Neural progenitor cell (in vitro differentiated cells): ENCODE data around the gene MORN1.

Source experiments
- CTCF ChIP-seq: fragments of 200-600 bp; sonication (generic); IDR thresholded peaks from 2 replicates; pipeline ENCODE4 v1.5.1; 2017; ENCODE audit warnings: antibody characterized with exemption, mild to moderate bottlenecking
- EZH2 ChIP-seq: fragments of 200-600 bp; sonication (generic); IDR thresholded peaks from 2 replicates; pipeline ENCODE4 v1.6.1; 2017; ENCODE audit warnings: antibody characterized with exemption, mild to moderate bottlenecking, moderate library complexity
- EZH2phosphoT487 ChIP-seq: fragments of 200-600 bp; sonication (generic); IDR thresholded peaks from 2 replicates; pipeline ENCODE4 v1.6.1; 2017; ENCODE audit warnings: antibody characterized with exemption

DNA sequence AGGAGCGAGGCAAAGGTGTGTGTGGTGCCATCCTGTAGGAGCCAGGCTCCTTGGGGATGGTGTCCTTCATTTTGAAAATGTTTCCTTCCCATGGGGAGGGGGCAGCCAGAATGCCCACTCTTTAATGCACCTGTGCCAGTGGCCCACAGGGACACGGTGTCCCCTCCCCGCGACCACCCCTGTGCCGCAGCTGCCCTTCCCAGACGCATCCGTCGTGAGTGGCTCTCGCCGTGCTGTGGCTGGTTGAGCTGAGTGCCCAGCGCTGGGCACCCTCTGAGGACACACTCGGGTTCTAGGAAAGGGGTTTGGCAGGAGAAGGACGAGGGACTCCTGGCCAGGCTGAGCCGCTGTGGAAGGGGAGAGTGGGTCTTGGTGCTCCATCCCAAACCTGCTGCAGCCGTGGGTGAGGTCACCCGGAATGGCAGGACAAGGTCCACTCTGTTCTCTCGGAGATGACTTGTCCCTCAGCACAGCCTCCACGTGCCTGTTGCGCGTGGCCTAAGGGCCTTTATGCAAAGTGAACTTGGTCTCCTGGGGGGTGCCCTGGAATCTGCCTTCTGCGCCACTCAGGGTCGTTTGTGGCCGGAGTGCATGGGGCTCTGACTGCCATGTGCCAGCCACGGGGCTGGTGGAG lies 88.9 kb downstream of the MORN1 start:
- TF ChIP-seq CTCF (no peak), EZH2 (no peak), EZH2phosphoT487 (no peak)
